HEK293 (cell line): ENCODE data around the gene GDAP2.

ENCODE experiments used
- KLF1 ChIP-seq: fragments of 450-650 bp; formaldehyde crosslinking; IDR thresholded peaks from 2 replicates; pipeline ENCODE4 v1.5.1; 2016; ENCODE audit warnings: missing biosample characterization, missing genetic modification characterization
- KLF9 ChIP-seq: fragments of 450-650 bp; formaldehyde crosslinking; IDR thresholded peaks from 2 replicates; pipeline ENCODE4 v1.5.1; 2016; ENCODE audit warnings: missing biosample characterization, missing genetic modification characterization, low read depth
- MEIS1 ChIP-seq: sonication (generic); formaldehyde crosslinking; IDR thresholded peaks from 2 replicates; pipeline ENCODE4 v1.8.1; 2022; ENCODE audit warnings: missing genetic modification reagents, mild to moderate bottlenecking, borderline replicate concordance
- ZBTB8A ChIP-seq: fragments of 450-650 bp; formaldehyde crosslinking; IDR thresholded peaks from 2 replicates; pipeline ENCODE4 v1.5.1; 2016; ENCODE audit warnings: missing biosample characterization, missing genetic modification characterization
- ZFP3 ChIP-seq: fragments of 450-650 bp; formaldehyde crosslinking; IDR thresholded peaks from 2 replicates; pipeline ENCODE4 v1.5.1; 2016; ENCODE audit warnings: low read depth, missing biosample characterization, missing genetic modification characterization
- ZFP41 ChIP-seq: fragments of 450-650 bp; formaldehyde crosslinking; IDR thresholded peaks from 2 replicates; pipeline ENCODE4 v1.5.1; 2016; ENCODE audit warnings: missing biosample characterization, missing genetic modification characterization, borderline replicate concordance
- ZNF324 ChIP-seq: fragments of 450-650 bp; formaldehyde crosslinking; IDR thresholded peaks from 2 replicates; pipeline ENCODE4 v1.5.1; 2016; ENCODE audit warnings: missing biosample characterization, missing genetic modification characterization
- ZNF501 ChIP-seq: fragments of 450-650 bp; formaldehyde crosslinking; IDR thresholded peaks from 2 replicates; pipeline ENCODE4 v1.5.1; 2016; ENCODE audit warnings: missing biosample characterization, missing genetic modification characterization
- TF ChIP-seq, protein P1 (sequence below): fragments of 450-650 bp; formaldehyde crosslinking; IDR thresholded peaks from 2 replicates; pipeline ENCODE4 v1.5.1; 2016; ENCODE audit warnings: missing biosample characterization, missing genetic modification characterization
- TF ChIP-seq, protein P2 (sequence below): fragments of 450-650 bp; formaldehyde crosslinking; IDR thresholded peaks from 2 replicates; pipeline ENCODE4 v1.5.1; 2017; ENCODE audit warnings: missing biosample characterization, missing genetic modification characterization

DNA sequence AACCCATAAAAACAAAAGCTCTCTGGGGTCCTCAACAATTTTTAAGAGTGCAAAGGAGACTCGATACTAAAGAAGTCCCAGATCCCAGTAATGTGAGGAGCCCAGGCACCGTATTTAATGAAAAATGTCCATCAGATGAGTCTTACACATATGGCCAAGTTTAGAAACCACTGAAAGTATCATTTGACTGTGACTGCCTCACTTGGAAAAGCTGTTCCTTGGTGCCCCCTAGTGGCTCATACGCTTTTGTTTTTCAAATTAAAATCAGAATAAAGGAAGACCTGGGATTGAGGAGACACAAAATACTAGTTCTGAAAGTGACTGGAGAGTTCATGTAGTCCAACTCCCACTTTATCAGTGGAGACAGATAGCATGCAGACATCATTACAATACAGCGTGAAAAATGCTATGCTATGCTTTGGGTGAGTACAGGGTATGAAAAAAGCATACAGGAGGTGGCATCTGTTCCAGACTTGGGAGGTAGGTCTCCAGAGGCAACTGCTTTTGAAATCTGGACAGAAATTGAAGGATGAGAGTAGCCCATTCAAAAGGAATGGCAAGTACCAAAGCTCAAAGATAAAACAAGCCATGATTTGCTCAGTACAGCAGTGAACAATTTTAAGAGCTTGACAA lies 33.8 kb downstream of the GDAP2 start:
- no peak for TF ChIP-seq MEIS1 (CRISPR knock-in tag)
- no peak for TF ChIP-seq ZBTB8A (tag by site-specific recombination)
- TF ChIP-seq, protein P1, sequence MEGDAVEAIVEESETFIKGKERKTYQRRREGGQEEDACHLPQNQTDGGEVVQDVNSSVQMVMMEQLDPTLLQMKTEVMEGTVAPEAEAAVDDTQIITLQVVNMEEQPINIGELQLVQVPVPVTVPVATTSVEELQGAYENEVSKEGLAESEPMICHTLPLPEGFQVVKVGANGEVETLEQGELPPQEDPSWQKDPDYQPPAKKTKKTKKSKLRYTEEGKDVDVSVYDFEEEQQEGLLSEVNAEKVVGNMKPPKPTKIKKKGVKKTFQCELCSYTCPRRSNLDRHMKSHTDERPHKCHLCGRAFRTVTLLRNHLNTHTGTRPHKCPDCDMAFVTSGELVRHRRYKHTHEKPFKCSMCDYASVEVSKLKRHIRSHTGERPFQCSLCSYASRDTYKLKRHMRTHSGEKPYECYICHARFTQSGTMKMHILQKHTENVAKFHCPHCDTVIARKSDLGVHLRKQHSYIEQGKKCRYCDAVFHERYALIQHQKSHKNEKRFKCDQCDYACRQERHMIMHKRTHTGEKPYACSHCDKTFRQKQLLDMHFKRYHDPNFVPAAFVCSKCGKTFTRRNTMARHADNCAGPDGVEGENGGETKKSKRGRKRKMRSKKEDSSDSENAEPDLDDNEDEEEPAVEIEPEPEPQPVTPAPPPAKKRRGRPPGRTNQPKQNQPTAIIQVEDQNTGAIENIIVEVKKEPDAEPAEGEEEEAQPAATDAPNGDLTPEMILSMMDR (tag by site-specific recombination) = peak; percentile 62
- TF ChIP-seq ZNF324 (tag by site-specific recombination) = no peak
- no peak for TF ChIP-seq ZFP3 (tag by site-specific recombination)
- no peak for TF ChIP-seq KLF1
- TF ChIP-seq ZNF501 (tag by site-specific recombination) = no peak
- no peak for TF ChIP-seq ZFP41 (tag by site-specific recombination)
- no peak for TF ChIP-seq KLF9 (tag by site-specific recombination)
- TF ChIP-seq, protein P2, sequence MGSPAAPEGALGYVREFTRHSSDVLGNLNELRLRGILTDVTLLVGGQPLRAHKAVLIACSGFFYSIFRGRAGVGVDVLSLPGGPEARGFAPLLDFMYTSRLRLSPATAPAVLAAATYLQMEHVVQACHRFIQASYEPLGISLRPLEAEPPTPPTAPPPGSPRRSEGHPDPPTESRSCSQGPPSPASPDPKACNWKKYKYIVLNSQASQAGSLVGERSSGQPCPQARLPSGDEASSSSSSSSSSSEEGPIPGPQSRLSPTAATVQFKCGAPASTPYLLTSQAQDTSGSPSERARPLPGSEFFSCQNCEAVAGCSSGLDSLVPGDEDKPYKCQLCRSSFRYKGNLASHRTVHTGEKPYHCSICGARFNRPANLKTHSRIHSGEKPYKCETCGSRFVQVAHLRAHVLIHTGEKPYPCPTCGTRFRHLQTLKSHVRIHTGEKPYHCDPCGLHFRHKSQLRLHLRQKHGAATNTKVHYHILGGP = no peak
